HEK293T (cell line): ENCODE measurements around the gene ACO2.

ENCODE experiments used
- ARNT ChIP-seq: fragments of 450-650 bp; IDR thresholded peaks from 2 replicates; pipeline ENCODE4 v1.6.1; 2017; ENCODE audit warnings: mild to moderate bottlenecking
- BHLHE40 ChIP-seq: fragments of 450-650 bp; IDR thresholded peaks from 2 replicates; pipeline ENCODE4 v1.6.1; 2016; ENCODE audit warnings: mild to moderate bottlenecking, moderate library complexity, borderline replicate concordance
- ELF4 ChIP-seq: fragments of 450-650 bp; IDR thresholded peaks from 2 replicates; pipeline ENCODE4 v1.6.1; 2017; ENCODE audit warnings: antibody characterized with exemption
- FOXA1 ChIP-seq: fragments of 450-650 bp; IDR thresholded peaks from 2 replicates; pipeline ENCODE4 v1.6.1; 2016; ENCODE audit warnings: mild to moderate bottlenecking
- FOXK2 ChIP-seq: fragments of 450-650 bp; IDR thresholded peaks from 2 replicates; pipeline ENCODE4 v1.6.1; 2016; ENCODE audit warnings: mild to moderate bottlenecking
- FOXM1 ChIP-seq: fragments of 450-650 bp; IDR thresholded peaks from 2 replicates; pipeline ENCODE4 v1.6.1; 2017; ENCODE audit warnings: mild to moderate bottlenecking, borderline replicate concordance
- HDGF ChIP-seq: fragments of 450-650 bp; IDR thresholded peaks from 2 replicates; pipeline ENCODE4 v1.6.1; 2017; ENCODE audit warnings: antibody characterized with exemption, borderline replicate concordance
- LEF1 ChIP-seq: fragments of 450-650 bp; IDR thresholded peaks from 2 replicates; pipeline ENCODE4 v1.6.1; 2017; ENCODE audit warnings: mild to moderate bottlenecking, borderline replicate concordance
- SP1 ChIP-seq: fragments of 450-650 bp; IDR thresholded peaks from 2 replicates; pipeline ENCODE4 v1.6.1; 2017
- SUZ12 ChIP-seq: fragments of 450-650 bp; IDR thresholded peaks from 2 replicates; pipeline ENCODE4 v1.6.1; 2016; ENCODE audit warnings: mild to moderate bottlenecking
- TARDBP ChIP-seq: fragments of 450-650 bp; IDR thresholded peaks from 2 replicates; pipeline ENCODE4 v1.6.1; 2016
- TF ChIP-seq, protein P1 (sequence below): fragments of 450-650 bp; IDR thresholded peaks from 2 replicates; pipeline ENCODE4 v1.6.1; 2016

DNA sequence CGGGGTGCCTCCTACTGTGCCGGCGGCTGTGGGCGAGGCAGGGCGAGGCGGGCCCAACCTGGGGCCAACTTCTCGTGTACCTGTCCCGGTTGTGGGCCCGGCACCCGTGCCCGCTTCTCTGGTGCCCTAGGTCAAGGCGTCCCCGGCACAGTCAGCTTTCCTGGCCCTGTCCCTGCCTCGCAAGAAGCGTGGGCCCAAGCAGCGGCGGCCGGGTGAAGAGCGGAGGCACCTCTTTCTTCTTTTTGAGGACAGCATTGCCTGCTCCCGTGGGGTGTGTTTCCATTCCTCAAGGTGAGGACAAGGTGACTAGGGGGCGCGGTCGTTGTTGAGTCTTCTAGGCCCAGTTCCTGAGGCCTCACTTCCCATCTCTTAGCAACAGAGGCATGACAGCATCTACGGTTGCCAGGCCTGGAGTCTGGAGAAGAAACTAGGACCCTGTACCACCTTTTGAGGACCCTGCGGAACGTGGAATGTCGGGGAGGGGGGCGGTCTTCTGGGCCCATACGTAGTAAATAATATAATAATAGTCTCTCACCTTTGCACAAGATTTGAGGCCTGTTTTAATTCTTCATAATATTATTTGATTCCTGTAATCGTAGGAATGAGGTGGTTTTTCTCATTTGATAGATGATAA, 418 bp downstream of the ACO2 start:
- no peak for TF ChIP-seq HDGF
- no peak for TF ChIP-seq SP1
- TF ChIP-seq BHLHE40: no peak
- TF ChIP-seq, protein P1, sequence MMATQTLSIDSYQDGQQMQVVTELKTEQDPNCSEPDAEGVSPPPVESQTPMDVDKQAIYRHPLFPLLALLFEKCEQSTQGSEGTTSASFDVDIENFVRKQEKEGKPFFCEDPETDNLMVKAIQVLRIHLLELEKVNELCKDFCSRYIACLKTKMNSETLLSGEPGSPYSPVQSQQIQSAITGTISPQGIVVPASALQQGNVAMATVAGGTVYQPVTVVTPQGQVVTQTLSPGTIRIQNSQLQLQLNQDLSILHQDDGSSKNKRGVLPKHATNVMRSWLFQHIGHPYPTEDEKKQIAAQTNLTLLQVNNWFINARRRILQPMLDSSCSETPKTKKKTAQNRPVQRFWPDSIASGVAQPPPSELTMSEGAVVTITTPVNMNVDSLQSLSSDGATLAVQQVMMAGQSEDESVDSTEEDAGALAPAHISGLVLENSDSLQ: no peak
- no peak for TF ChIP-seq ELF4
- no peak for TF ChIP-seq TARDBP
- no peak for TF ChIP-seq FOXK2
- TF ChIP-seq FOXM1: no peak
- no peak for TF ChIP-seq SUZ12
- no peak for TF ChIP-seq FOXA1
- TF ChIP-seq LEF1: no peak
- no peak for TF ChIP-seq ARNT
